ENCODE data around the gene MRPS12. TPM values are rescaled to one million over a fixed set of nuclear protein-coding genes. Genes with fewer than 3 reads are reported as not detected.

The MRPS12 gene
- total RNA-seq, 1 experiment from 2014 or later = 88.0 TPM

DNA sequence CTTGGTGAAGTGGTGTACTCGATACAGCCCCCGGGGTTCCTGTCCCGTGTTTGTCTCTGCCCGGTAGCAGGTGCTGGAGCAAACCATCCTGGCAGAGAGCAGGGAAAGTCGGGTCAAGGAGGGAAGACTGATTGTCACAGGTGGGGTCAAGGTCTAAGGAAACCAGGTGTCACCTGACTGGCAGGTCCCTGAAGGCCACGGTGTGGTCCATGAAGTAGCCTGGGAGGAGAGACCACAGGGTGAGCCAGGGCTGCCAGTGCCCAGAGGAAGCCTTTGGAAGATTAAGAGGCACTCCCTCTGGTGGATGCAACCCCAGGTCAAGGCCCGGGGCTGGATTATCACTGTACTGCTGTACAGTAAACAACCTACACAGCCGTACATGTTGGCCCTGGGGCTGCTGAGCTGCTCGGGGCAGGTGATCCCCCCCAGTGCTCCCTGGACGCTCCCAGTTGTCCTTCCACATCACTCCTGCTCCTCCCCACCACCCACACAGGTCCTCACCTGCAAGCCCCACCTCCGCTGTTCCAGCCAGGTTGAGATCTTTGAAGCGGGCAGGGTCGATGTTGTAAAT, 12.7 kb upstream of the MRPS12 start (continued):
- TF ChIP-seq, protein P1, sequence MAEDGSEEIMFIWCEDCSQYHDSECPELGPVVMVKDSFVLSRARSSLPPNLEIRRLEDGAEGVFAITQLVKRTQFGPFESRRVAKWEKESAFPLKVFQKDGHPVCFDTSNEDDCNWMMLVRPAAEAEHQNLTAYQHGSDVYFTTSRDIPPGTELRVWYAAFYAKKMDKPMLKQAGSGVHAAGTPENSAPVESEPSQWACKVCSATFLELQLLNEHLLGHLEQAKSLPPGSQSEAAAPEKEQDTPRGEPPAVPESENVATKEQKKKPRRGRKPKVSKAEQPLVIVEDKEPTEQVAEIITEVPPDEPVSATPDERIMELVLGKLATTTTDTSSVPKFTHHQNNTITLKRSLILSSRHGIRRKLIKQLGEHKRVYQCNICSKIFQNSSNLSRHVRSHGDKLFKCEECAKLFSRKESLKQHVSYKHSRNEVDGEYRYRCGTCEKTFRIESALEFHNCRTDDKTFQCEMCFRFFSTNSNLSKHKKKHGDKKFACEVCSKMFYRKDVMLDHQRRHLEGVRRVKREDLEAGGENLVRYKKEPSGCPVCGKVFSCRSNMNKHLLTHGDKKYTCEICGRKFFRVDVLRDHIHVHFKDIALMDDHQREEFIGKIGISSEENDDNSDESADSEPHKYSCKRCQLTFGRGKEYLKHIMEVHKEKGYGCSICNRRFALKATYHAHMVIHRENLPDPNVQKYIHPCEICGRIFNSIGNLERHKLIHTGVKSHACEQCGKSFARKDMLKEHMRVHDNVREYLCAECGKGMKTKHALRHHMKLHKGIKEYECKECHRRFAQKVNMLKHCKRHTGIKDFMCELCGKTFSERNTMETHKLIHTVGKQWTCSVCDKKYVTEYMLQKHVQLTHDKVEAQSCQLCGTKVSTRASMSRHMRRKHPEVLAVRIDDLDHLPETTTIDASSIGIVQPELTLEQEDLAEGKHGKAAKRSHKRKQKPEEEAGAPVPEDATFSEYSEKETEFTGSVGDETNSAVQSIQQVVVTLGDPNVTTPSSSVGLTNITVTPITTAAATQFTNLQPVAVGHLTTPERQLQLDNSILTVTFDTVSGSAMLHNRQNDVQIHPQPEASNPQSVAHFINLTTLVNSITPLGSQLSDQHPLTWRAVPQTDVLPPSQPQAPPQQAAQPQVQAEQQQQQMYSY (CRISPR knock-in tag; IDR thresholded peaks at IDR 0.05) = no peak
- no peak for TF ChIP-seq EMX1 (CRISPR knock-in tag; IDR thresholded peaks at IDR 0.05)

DNA sequence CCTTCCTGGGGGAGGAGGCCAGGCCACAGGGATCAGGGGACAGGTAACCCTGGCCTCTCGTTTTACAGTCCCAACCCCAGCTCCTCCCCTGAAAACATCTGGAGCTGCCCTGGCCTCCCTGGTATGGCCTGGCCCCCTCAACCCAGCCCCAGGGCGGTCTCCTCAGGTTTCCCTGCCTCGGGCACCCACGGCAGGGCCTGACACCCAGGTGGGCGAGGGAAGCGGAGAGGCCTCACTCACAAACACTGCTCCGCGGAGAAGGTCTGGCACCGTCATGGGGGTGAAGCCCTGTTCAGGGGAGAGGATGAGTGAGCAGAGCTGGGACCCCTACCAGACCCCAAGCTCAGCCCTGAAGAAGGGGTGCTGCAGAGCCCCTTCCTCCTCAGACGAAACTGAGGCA, 12.2 kb upstream of the MRPS12 start:
- ATAC-seq (no peak), DNase-seq (ENCODE audit: low spot score) (no peak)
- POLR2A ChIA-PET = no interaction called here
- no peak for TF ChIP-seq SP1 (CRISPR knock-in tag; conservative IDR thresholded peaks at IDR 0.05)
- TF ChIP-seq, protein P2, sequence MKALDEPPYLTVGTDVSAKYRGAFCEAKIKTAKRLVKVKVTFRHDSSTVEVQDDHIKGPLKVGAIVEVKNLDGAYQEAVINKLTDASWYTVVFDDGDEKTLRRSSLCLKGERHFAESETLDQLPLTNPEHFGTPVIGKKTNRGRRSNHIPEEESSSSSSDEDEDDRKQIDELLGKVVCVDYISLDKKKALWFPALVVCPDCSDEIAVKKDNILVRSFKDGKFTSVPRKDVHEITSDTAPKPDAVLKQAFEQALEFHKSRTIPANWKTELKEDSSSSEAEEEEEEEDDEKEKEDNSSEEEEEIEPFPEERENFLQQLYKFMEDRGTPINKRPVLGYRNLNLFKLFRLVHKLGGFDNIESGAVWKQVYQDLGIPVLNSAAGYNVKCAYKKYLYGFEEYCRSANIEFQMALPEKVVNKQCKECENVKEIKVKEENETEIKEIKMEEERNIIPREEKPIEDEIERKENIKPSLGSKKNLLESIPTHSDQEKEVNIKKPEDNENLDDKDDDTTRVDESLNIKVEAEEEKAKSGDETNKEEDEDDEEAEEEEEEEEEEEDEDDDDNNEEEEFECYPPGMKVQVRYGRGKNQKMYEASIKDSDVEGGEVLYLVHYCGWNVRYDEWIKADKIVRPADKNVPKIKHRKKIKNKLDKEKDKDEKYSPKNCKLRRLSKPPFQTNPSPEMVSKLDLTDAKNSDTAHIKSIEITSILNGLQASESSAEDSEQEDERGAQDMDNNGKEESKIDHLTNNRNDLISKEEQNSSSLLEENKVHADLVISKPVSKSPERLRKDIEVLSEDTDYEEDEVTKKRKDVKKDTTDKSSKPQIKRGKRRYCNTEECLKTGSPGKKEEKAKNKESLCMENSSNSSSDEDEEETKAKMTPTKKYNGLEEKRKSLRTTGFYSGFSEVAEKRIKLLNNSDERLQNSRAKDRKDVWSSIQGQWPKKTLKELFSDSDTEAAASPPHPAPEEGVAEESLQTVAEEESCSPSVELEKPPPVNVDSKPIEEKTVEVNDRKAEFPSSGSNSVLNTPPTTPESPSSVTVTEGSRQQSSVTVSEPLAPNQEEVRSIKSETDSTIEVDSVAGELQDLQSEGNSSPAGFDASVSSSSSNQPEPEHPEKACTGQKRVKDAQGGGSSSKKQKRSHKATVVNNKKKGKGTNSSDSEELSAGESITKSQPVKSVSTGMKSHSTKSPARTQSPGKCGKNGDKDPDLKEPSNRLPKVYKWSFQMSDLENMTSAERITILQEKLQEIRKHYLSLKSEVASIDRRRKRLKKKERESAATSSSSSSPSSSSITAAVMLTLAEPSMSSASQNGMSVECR (CRISPR knock-in tag; IDR thresholded peaks at IDR 0.05; ENCODE audit: borderline replicate concordance) = no peak
- TF ChIP-seq CREB1 (CRISPR knock-in tag; IDR thresholded peaks at IDR 0.05) = no peak
- TF ChIP-seq ZNF396 (CRISPR knock-in tag; IDR thresholded peaks at IDR 0.05; ENCODE audit: borderline replicate concordance) = no peak
- no peak for TF ChIP-seq NR2C2 (CRISPR knock-in tag; IDR thresholded peaks at IDR 0.05)
- TF ChIP-seq, protein P3, sequence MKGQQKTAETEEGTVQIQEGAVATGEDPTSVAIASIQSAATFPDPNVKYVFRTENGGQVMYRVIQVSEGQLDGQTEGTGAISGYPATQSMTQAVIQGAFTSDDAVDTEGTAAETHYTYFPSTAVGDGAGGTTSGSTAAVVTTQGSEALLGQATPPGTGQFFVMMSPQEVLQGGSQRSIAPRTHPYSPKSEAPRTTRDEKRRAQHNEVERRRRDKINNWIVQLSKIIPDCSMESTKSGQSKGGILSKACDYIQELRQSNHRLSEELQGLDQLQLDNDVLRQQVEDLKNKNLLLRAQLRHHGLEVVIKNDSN (CRISPR knock-in tag; IDR thresholded peaks at IDR 0.05) = no peak
- TF ChIP-seq OVOL2 (CRISPR knock-in tag; IDR thresholded peaks at IDR 0.05; ENCODE audit: borderline replicate concordance) = no peak
- no peak for TF ChIP-seq ZNF219 (CRISPR knock-in tag; IDR thresholded peaks at IDR 0.05; ENCODE audit: borderline replicate concordance)
- no peak for TF ChIP-seq RELA (CRISPR knock-in tag; IDR thresholded peaks at IDR 0.05; ENCODE audit: borderline replicate concordance)
- TF ChIP-seq, protein P4, sequence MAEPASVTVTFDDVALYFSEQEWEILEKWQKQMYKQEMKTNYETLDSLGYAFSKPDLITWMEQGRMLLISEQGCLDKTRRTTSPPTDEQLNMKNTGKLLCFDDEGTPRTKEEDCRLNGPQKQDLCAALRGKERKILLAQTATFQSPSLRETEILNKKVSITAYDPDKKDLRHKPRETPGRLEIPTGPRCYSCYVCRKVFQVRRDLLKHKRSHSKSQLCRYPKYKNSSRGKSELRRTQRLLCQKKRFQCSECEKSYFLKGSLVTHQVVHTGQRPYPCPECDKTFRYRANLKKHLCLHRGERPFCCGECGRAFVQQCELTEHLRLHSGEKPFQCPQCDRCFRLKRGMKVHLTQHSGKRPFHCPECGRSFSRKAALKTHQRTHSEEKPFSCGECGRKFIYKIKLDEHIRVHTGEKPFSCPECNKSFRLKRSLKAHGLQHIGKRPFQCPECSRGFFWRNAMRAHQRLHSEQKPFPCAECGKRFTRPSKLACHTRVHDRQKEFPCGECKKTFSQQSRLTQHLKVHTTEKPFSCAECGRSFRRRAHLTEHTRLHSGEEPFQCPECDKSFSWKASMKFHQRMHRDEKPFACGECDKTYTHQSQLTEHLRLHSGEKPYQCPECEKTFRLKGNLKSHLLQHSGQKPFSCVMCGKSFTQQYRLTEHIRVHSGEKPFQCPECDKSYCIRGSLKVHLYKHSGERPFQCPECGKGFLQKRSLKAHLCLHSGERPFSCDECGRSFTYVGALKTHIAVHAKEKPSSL (CRISPR knock-in tag; conservative IDR thresholded peaks at IDR 0.05) = no peak
- TF ChIP-seq, protein P5, sequence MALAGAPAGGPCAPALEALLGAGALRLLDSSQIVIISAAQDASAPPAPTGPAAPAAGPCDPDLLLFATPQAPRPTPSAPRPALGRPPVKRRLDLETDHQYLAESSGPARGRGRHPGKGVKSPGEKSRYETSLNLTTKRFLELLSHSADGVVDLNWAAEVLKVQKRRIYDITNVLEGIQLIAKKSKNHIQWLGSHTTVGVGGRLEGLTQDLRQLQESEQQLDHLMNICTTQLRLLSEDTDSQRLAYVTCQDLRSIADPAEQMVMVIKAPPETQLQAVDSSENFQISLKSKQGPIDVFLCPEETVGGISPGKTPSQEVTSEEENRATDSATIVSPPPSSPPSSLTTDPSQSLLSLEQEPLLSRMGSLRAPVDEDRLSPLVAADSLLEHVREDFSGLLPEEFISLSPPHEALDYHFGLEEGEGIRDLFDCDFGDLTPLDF (CRISPR knock-in tag; IDR thresholded peaks at IDR 0.05) = no peak
- TF ChIP-seq SMAD3 (CRISPR knock-in tag; IDR thresholded peaks at IDR 0.05; ENCODE audit: borderline replicate concordance) = no peak
- no peak for TF ChIP-seq ZBTB21 (CRISPR knock-in tag; IDR thresholded peaks at IDR 0.05; ENCODE audit: borderline replicate concordance)
- H3K4me3 Mint-ChIP-seq = no peak overlapping the region
- no peaks in the 10 kb centered on the region for H3K27me3 Mint-ChIP-seq (ENCODE audit: low read depth)
- no peak overlapping the region for H3K27ac Mint-ChIP-seq
- peaks cover 13% of the 10 kb centered on the region for H3K36me3 Mint-ChIP-seq
- H3K4me1 Mint-ChIP-seq = no peaks in the 10 kb centered on the region
- 0 out of 2 replicates have a peak, but pooled peaks cover 4% of the 10 kb centered on the region for H3K9me3 Mint-ChIP-seq
- CTCF ChIA-PET = interaction anchor here (3.6 kb wide), 1 partner anchor 12 kb away, joined by 24 read pairs; the partner anchor contains the start of genes MRPS12 and SARS2

Measured in WTC11 (cell line).